SKM-1 (cell line): ENCODE results near the gene LCOR.
A peak's percentile ranks its signal among the peaks of the same experiment; 100 is the strongest.

ENCODE experiments used
- DNase-seq: peaks from one replicate; lab custom pipeline; 2025; ENCODE audit not compliant: unreplicated experiment; lab: John Stamatoyannopoulos, UW

Gene LCOR

GRCh38 chr10:96889415-96890171 is 57.5 kb downstream of the LCOR start:
- no peak for DNase-seq

GRCh38 chr10:96890172-96890513 is 58.0 kb downstream of the LCOR start:
- DNase-seq: no peak

GRCh38 chr10:96890580-96890979 is 58.5 kb downstream of the LCOR start:
- DNase-seq: no peak

- no peak for DNase-seq
Observed at GRCh38 chr10:96891840-96892239, 59.7 kb downstream of the LCOR start.

- no peak for DNase-seq
Observed at GRCh38 chr10:96895662-96896424, 63.7 kb downstream of the LCOR start.

- no peak for DNase-seq
Observed at GRCh38 chr10:96896884-96897589, 64.9 kb downstream of the LCOR start.

GRCh38 chr10:96902117-96902516 is 70.0 kb downstream of the LCOR start:
- no peak for DNase-seq

- no peak for DNase-seq
Observed at GRCh38 chr10:96902731-96903358, 70.7 kb downstream of the LCOR start.

GRCh38 chr10:96904648-96905047 is 72.5 kb downstream of the LCOR start:
- DNase-seq: no peak

GRCh38 chr10:96906864-96907263 is 74.8 kb downstream of the LCOR start:
- DNase-seq: no peak

GRCh38 chr10:96910488-96911395 is 78.6 kb downstream of the LCOR start:
- peak; percentile 33 for DNase-seq

GRCh38 chr10:96912405-96912804 is 80.3 kb downstream of the LCOR start:
- DNase-seq: no peak

- no peak for DNase-seq
Observed at GRCh38 chr10:96913906-96914305, 81.8 kb downstream of the LCOR start.

- DNase-seq: no peak
Observed at GRCh38 chr10:96917628-96918027, 85.5 kb downstream of the LCOR start.

- no peak for DNase-seq
Observed at GRCh38 chr10:96918214-96919002, 86.3 kb downstream of the LCOR start.

GRCh38 chr10:96919785-96920430 is 87.8 kb downstream of the LCOR start:
- DNase-seq: no peak

- no peak for DNase-seq
Observed at GRCh38 chr10:96921655-96922054, 89.6 kb downstream of the LCOR start.

- no peak for DNase-seq
Observed at GRCh38 chr10:96922978-96923948, 91.2 kb downstream of the LCOR start.
